AG09309 (cell line): Measurements from ENCODE around the gene BEST2.

Experiments
- DNase-seq: peaks from one replicate; pipeline ENCODE4 v3.0.0-alpha.2; 2010; ENCODE audit warnings: low read depth
- H3K4me3 ChIP-seq: 2 replicates; pipeline ENCODE4 v1.5.1; 2011; ENCODE audit warnings: mild to moderate bottlenecking, low read depth, low read length, moderate library complexity; ENCODE audit not compliant: control insufficient read depth
- CTCF ChIP-seq: IDR thresholded peaks from 2 replicates; pipeline ENCODE4 v1.5.1; 2011; ENCODE audit warnings: mild to moderate bottlenecking, low read depth, low read length, inconsistent platforms; ENCODE audit not compliant: insufficient read depth, control insufficient read depth; ENCODE audit errors: missing control alignments

Gene BEST2

GRCh38 chr19:12786952-12787351, 35.4 kb downstream of the BEST2 start:
- TF ChIP-seq CTCF: no peak
- DNase-seq: no peak
- no peak overlapping the region for H3K4me3 ChIP-seq

GRCh38 chr19:12787458-12787857, 35.9 kb downstream of the BEST2 start:
- TF ChIP-seq CTCF: no peak
- DNase-seq: no peak
- H3K4me3 ChIP-seq: no peak overlapping the region

DNA sequence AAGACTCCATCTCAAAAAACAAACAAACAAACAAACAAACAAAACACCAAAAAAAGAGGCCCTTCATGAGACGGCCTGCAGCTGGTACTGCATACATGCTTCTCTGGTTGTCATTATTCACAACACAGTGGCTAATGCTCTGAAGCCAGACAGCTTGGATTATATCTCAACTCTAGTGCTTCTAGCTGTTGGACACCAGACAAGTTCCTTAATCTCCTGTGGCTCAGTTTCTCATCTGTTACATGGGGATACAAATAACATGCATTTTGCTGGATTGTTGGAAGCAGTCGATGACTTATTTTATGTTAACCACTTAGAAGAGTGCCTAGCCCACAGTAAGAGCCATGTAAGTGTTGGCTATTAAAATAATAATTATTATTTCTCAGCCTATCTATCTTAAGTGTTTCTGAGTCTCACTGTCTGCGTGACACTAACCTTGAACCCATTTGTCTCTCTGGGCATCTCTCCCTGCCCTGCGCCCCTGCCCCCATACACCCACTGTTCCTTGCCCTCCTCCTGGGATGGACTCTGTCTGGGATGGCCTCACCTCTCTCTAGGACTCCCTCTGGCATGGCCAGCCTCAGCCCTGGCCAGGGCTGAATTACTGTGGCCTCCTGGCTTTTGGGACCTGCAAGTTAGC, 36.6 kb downstream of the BEST2 start:
- H3K4me3 ChIP-seq: no peak overlapping the region; the same call in 1 of the 2 replicates
- no peak for DNase-seq
- TF ChIP-seq CTCF: no peak

GRCh38 chr19:12788682-12789097, 37.1 kb downstream of the BEST2 start:
- peak overlapping the region; percentile 38 for H3K4me3 ChIP-seq
- TF ChIP-seq CTCF: no peak
- no peak for DNase-seq

DNA sequence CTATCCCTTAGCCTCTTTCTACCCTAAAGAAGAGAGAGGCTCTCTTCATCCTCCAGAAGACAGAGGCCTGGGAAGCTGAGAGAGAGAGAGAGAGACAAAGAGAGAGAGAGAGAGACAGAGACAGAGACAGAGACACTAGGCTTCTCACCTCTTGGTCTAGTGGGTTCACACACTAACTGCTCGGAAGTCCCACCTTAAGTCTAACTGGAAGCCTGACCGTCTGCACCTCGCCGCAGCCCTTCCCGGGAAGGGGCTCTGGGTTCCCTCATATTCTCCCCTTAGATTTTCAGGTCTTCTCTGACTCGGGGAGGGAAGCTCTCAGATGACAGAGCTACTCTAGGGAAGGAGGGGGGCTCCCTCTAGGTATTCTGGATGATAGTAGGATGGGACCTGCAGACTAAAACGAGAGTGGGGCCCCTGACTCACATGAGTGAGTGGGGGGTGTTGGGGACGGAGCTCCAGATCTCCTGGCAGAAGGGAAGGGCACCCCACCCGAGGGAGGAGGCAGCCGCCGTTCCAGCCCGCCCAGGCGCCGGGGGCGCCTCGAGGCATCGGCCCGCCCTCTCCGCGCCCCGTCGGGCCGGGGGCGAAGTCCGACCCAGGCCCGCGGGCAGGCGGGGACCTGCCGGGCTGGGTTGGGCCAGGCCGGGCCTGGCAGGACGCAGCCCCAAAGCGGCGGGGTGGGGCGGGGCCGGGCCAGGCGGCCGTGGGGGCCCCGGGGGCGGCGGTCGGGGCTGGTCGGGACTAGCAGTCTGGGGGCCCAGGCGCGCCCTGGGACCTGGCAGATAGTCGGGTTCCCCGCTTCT, 37.7 kb downstream of the BEST2 start:
- DNase-seq: no peak
- no peak for TF ChIP-seq CTCF
- peak overlapping the region; percentile 94 for H3K4me3 ChIP-seq

GRCh38 chr19:12789904-12790619, 38.5 kb downstream of the BEST2 start:
- peak; percentile 90 for DNase-seq
- no peak for TF ChIP-seq CTCF
- H3K4me3 ChIP-seq: peak overlapping the region; percentile 94
